Ectodermal cell (in vitro differentiated cells): ENCODE measurements around the gene PSME3.
"Not testable (repeated sequence)": the region's sequence is repeated elsewhere in the genome, so short reads cannot be mapped to it uniquely, and the experiment has no call there.

Experiments used
- H3K27ac ChIP-seq: 2 replicates; pipeline ENCODE4 v1.7.0; 2013; ENCODE audit warnings: mild to moderate bottlenecking, low read depth, low read length; ENCODE audit not compliant: insufficient read depth, poor library complexity, severe bottlenecking
- H3K27me3 ChIP-seq: 2 replicates; pipeline ENCODE4 v1.7.0; 2013; ENCODE audit warnings: mild to moderate bottlenecking, low read length; ENCODE audit not compliant: insufficient read depth, control insufficient read depth, poor library complexity, severe bottlenecking
- H3K36me3 ChIP-seq: one replicate; pipeline ENCODE4 v1.7.0; 2013; ENCODE audit warnings: low read length; ENCODE audit not compliant: control insufficient read depth, insufficient read depth
- H3K4me1 ChIP-seq: one replicate; pipeline ENCODE4 v1.7.0; 2013; ENCODE audit warnings: low read length; ENCODE audit not compliant: control insufficient read depth, insufficient read depth
- H3K4me3 ChIP-seq: 2 replicates; pipeline ENCODE4 v1.7.0; 2013; ENCODE audit warnings: low read depth, low read length, control low read depth; ENCODE audit not compliant: insufficient read depth
- H3K9me3 ChIP-seq: 2 replicates; pipeline ENCODE4 v1.7.0; 2013; ENCODE audit warnings: mild to moderate bottlenecking, low read length, moderate library complexity; ENCODE audit not compliant: control insufficient read depth
- WGBS, 2 experiments: methylation state at CpG; one replicate each; pipeline ENCODE4 v1.1.7; 2013; ENCODE audit warnings: missing lambda C conversion rate in 2 of 2; 5-methylcytosine and 5-hydroxymethylcytosine counted together

The PSME3 gene

DNA sequence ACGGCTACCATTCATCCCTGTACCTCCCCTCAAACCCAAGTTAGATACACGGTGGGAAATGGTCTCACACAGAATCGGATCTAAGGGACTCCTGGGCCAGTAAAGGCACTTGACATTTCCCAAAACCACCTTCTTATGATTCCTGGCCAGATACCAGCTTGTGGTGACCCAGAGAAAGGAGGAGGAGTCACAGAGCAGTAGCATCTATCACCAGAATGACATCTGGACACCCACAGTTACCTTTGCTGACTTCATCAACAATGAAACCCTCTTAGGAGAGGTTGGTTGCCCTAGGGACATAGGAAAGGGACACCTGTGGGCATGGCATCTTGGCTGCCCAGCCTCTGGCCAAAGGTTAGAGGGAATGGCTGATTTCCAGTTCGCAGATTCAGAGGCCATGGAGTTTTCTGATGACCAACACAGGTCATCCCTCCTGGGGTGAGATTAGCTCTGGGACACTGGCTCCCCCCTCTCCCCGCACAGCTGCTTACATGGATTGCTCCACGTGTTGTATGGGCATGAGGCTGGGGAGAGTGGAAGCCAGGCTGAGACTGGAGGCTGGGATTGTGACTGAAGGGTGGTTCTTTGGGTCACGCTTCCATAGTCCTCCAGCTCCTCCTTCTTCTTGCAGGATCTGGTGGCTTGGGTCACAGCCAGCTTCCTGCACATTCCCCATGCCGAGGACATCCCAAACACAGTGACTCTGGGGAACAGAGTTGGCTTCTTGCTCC is 16.4 kb downstream of the PSME3 start:
- Histone ChIP-seq H3K4me1 (peaks cover 8% of the 10 kb centered on the region), H3K27me3 (no peaks in the 10 kb centered on the region), H3K4me3 (no peak overlapping the region), H3K9me3 (no peaks in the 10 kb centered on the region), H3K27ac (no peak overlapping the region), H3K36me3 (peaks cover 4% of the 10 kb centered on the region)
- 87 to 88% methylated on average over 8 of the region's 8 CpGs for WGBS, 2 experiments

DNA sequence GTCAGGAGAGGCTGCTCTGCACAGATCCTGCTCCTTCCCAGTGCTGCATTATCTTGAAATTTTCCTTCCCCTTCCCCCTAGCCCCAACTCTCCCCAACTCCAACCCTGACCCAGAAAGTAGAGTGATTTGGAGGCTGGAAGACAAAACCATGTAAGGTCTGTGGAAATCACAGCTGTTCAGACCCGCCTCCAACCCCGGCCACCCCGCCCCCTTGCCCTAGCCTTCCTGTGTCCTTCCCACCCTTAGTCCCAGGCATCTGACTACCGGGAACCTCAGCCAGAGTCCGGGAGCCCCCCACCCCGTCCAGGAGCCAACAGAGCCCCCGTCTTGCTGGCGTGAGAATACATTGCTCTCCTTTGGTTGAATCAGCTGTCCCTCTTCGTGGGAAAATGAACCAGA is 17.8 kb downstream of the PSME3 start, which contains the start of gene AOC3:
AOC3 (plus strand) TSS at position 246 of the 400 bp plus-strand sequence; CDS start at position 391, 145 bp downstream.
- 81 to 84% methylated on average over 9 of the region's 9 CpGs for WGBS, 2 experiments
- Histone ChIP-seq H3K27ac (no peak within 1 kb of the TSS), H3K9me3 (no peaks in the 10 kb centered on the region), H3K36me3 (no peaks in the 10 kb centered on the region), H3K4me1 (peaks cover 8% of the 10 kb centered on the region), H3K27me3 (no peaks in the 10 kb centered on the region), H3K4me3 (no peak within 1 kb of the TSS)

DNA sequence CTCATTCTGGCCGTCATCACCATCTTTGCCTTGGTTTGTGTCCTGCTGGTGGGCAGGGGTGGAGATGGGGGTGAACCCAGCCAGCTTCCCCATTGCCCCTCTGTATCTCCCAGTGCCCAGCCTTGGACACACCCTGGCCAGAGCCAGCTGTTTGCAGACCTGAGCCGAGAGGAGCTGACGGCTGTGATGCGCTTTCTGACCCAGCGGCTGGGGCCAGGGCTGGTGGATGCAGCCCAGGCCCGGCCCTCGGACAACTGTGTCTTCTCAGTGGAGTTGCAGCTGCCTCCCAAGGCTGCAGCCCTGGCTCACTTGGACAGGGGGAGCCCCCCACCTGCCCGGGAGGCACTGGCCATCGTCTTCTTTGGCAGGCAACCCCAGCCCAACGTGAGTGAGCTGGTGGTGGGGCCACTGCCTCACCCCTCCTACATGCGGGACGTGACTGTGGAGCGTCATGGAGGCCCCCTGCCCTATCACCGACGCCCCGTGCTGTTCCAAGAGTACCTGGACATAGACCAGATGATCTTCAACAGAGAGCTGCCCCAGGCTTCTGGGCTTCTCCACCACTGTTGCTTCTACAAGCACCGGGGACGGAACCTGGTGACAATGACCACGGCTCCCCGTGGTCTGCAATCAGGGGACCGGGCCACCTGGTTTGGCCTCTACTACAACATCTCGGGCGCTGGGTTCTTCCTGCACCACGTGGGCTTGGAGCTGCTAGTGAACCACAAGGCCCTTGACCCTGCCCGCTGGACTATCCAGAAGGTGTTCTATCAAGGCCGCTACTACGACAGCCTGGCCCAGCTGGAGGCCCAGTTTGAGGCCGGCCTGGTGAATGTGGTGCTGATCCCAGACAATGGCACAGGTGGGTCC is 18.4 kb downstream of the PSME3 start:
- H3K4me3 ChIP-seq, H3K9me3 ChIP-seq, H3K27ac ChIP-seq, H3K27me3 ChIP-seq, H3K4me1 ChIP-seq, H3K36me3 ChIP-seq: not testable (repeated sequence)
- 95 to 96% methylated on average over 21 to 22 of the region's 28 CpGs for WGBS, 2 experiments

DNA sequence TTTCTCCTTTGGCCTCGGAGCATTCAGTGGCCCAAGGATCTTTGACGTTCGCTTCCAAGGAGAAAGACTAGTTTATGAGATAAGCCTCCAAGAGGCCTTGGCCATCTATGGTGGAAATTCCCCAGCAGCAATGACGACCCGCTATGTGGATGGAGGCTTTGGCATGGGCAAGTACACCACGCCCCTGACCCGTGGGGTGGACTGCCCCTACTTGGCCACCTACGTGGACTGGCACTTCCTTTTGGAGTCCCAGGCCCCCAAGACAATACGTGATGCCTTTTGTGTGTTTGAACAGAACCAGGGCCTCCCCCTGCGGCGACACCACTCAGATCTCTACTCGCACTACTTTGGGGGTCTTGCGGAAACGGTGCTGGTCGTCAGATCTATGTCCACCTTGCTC is 19.2 kb downstream of the PSME3 start:
- Histone ChIP-seq H3K27ac (no peak overlapping the region), H3K4me1 (peaks cover 8% of the 10 kb centered on the region), H3K9me3 (no peaks in the 10 kb centered on the region), H3K27me3 (no peaks in the 10 kb centered on the region), H3K4me3 (no peak overlapping the region), H3K36me3 (no peaks in the 10 kb centered on the region)
- 95 to 96% methylated on average over 15 of the region's 15 CpGs for WGBS, 2 experiments

DNA sequence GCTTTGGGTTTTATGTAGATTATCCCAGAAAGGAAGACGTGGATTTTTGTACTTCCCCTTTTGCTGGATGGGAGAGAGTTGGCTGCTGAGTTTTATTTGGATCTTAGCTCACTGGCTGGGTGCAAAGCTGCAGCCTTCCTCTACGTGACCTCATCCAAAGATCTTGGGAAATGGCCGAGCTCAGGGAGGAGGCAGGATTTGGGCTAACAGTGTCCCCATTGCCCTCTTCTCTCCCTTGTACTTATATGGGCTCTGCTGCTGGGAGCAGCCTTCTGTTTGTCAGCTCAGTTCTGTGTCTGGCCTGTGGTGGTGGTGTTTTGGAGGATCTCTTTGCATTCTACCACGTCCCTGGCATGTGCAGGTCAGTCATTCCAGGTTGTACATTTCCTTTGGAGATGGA is 19.8 kb downstream of the PSME3 start:
- no peaks in the 10 kb centered on the region for H3K36me3 ChIP-seq
- H3K9me3 ChIP-seq, result no peaks in the 10 kb centered on the region
- no peak overlapping the region for H3K27ac ChIP-seq
- H3K4me1 ChIP-seq, result peaks cover 8% of the 10 kb centered on the region
- H3K4me3 ChIP-seq, result no peak overlapping the region
- 87 to 88% methylated on average over 4 of the region's 4 CpGs for WGBS, 2 experiments
- no peaks in the 10 kb centered on the region for H3K27me3 ChIP-seq

DNA sequence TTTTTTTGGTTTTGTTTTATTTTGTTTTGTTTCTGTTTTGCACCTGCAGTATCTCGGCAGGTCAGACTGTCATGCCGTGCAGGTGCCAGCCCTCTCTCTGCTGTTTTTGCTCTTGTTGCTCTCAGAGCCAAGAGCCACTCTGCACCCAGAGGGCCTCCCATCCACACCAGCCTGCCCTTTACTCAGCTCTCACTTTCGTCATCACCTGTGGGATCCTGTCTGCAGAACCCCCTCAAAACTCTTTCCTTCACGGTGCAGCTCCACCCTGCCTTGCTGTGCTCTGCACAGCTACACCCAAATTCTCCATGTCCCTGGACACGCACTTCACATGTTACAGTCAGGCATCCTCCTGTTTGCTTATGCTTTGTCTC is 20.4 kb downstream of the PSME3 start:
- Histone ChIP-seq H3K36me3 (no peaks in the 10 kb centered on the region), H3K27ac (no peak overlapping the region), H3K27me3 (no peaks in the 10 kb centered on the region), H3K4me1 (peaks cover 8% of the 10 kb centered on the region), H3K9me3 (no peaks in the 10 kb centered on the region), H3K4me3 (no peak overlapping the region)
- whole genome bisulfite sequencing, 2 experiments, result 89 to 91% methylated on average over 5 of the region's 5 CpGs

DNA sequence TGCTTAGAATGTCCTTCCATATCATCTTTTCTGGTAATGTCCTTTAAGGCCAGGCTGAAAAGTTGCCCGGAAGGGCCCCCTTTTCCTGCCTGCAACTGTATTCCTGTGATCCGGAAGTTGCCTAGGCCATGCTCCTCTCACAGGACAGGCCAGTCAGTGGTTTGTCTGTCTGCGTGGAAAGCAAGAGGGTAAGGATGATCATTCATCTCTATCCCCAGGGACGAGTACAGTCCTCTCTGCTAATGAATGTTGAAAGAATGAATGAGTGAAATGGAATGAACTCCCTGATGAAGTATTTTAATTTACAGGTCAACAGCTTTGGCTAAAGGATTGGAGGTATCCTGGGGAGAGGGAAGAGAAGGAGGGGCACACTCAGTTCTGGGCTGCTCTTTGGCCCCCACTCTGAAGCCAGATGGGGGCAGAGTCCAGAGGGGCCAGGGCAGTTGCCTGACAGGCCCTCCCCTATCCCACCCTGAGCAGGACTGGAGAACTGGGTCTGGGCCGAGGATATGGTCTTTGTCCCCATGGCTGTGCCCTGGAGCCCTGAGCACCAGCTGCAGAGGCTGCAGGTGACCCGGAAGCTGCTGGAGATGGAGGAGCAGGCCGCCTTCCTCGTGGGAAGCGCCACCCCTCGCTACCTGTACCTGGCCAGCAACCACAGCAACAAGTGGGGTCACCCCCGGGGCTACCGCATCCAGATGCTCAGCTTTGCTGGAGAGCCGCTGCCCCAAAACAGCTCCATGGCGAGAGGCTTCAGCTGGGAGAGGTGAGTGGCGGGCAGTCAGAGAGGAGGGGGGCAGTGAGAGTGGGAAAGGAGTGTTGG is 21.0 kb downstream of the PSME3 start:
- H3K27ac ChIP-seq, result no peak overlapping the region
- H3K4me3 ChIP-seq, result no peak overlapping the region
- H3K36me3 ChIP-seq, result no peaks in the 10 kb centered on the region
- H3K4me1 ChIP-seq, result peaks cover 8% of the 10 kb centered on the region
- H3K9me3 ChIP-seq, result no peaks in the 10 kb centered on the region
- no peaks in the 10 kb centered on the region for H3K27me3 ChIP-seq
- WGBS, 2 experiments, result 95% methylated on average over 15 of the region's 15 CpGs

DNA sequence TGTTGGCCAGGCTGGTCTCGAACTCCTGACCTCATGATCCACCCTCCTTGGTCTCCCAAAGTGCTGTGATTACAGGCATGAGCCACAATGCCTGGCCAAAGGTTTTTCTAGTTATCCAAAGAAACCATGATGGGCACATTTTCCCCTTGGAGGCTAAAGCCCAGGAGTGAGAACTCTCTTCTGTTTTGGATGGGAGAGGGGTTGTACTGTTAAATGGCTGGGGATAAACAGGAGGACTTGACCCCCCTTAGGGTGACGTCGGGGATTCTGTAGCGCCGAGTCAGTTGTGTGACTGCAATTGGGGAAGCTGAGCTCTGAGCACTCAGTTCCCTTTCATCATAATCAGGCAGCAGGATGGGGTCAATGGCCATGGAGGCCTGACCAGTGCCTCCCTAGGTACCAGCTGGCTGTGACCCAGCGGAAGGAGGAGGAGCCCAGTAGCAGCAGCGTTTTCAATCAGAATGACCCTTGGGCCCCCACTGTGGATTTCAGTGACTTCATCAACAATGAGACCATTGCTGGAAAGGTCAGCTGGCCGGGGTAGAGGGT is 21.9 kb downstream of the PSME3 start:
- Histone ChIP-seq H3K27ac (no peak overlapping the region), H3K9me3 (no peaks in the 10 kb centered on the region), H3K4me3 (no peak overlapping the region), H3K36me3 (no peaks in the 10 kb centered on the region), H3K27me3 (no peaks in the 10 kb centered on the region), H3K4me1 (peaks cover 5% of the 10 kb centered on the region)
- 79 to 89% methylated on average over 8 of the region's 8 CpGs for WGBS, 2 experiments

DNA sequence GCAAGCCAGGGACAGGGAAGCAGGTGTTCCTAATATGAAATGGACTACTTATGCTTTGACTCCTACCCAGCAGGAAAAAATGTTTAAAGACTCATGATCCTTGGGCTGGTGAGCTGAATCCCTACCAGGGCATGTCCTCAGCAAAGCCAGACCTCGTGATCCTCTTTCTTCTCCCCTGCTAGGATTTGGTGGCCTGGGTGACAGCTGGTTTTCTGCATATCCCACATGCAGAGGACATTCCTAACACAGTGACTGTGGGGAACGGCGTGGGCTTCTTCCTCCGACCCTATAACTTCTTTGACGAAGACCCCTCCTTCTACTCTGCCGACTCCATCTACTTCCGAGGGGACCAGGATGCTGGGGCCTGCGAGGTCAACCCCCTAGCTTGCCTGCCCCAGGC is 22.9 kb downstream of the PSME3 start:
- WGBS, 2 experiments, result 90 to 97% methylated on average over 5 of the region's 8 CpGs
- not testable (repeated sequence) for H3K27ac ChIP-seq

More for the DNA sequence above, 22.9 kb downstream of the PSME3 start:
- H3K4me3 ChIP-seq, H3K4me1 ChIP-seq, H3K27me3 ChIP-seq, H3K9me3 ChIP-seq, H3K36me3 ChIP-seq: not testable (repeated sequence)
